Measurements from ENCODE around the gene AFF1.

DNA sequence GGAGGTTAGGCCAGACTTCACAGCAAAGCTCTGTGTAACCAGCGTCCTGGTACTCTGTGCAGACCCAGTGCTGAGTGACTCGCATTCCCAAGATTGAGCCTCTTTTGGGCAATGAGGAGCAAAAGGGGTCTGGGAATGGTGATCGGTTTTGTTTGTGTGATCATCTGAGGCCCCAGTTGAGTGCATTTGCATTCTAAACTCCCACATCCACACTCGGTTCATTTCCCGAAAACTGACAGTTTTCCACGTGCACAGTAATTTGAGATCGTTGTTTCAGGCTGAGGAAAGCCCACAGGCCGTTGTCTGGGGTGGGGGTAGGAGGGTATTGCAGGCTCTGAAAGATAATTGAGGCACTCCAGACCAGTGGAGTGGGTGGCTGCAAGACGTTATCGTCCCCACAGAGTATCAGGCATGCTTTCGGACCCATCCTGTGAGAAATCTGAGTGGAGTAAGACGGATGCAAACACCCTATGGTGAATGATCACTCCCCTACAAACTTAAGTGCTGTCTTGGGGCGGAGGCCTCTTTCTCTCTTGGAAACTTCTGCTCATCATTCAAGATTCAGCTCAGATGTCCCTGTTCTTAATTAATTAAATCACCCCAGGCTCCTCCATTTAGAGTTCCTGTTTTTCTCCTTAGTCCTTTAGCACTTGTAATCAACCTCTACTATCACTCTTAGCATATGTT is 96.1 kb downstream of the AFF1 start:
- TF ChIP-seq, protein P1, sequence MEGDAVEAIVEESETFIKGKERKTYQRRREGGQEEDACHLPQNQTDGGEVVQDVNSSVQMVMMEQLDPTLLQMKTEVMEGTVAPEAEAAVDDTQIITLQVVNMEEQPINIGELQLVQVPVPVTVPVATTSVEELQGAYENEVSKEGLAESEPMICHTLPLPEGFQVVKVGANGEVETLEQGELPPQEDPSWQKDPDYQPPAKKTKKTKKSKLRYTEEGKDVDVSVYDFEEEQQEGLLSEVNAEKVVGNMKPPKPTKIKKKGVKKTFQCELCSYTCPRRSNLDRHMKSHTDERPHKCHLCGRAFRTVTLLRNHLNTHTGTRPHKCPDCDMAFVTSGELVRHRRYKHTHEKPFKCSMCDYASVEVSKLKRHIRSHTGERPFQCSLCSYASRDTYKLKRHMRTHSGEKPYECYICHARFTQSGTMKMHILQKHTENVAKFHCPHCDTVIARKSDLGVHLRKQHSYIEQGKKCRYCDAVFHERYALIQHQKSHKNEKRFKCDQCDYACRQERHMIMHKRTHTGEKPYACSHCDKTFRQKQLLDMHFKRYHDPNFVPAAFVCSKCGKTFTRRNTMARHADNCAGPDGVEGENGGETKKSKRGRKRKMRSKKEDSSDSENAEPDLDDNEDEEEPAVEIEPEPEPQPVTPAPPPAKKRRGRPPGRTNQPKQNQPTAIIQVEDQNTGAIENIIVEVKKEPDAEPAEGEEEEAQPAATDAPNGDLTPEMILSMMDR (IDR thresholded peaks at IDR 0.05), result no peak
- TF ChIP-seq POLR2A (IDR thresholded peaks at IDR 0.05), result no peak
